ENCODE measurements around the gene PLPP1. TPM values are rescaled to one million over a fixed set of nuclear protein-coding genes. Genes with fewer than 3 reads are reported as not detected.
"Not testable (repeated sequence)": the region's sequence is repeated elsewhere in the genome, so short reads cannot be mapped to it uniquely, and the experiment has no call there.

Gene PLPP1
- total RNA-seq, 1 donor from 2014 or later = 38.9 TPM

DNA sequence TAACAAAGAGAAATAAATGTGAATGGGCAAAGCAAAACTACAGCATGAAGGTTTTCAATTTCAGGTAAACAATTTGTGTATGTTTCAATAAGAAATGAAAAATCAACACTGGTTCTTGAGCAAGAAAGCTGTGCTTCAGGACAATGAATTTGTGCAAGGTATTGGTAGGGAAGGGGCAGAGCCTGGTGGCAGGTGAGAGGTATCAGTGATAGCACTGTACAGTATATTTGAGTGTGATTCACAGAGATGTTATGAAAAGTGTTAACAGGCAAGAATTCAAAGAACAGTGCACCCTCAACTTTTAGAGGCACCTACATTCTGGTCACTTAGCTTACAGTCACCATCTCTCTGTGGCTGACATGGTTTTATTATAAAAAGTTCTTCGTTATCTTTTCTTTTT, 25.7 kb downstream of the PLPP1 start:
- no peak for DNase-seq (ENCODE audit: extremely low spot score, unreplicated experiment)
- Mint-ChIP-seq H3K4me3 (ENCODE audit: unreplicated experiment) (no peak overlapping the region), H3K36me3 (ENCODE audit: unreplicated experiment) (no peaks in the 10 kb centered on the region), H3K27ac (ENCODE audit: unreplicated experiment) (no peak overlapping the region), H3K9me3 (ENCODE audit: unreplicated experiment) (no peaks in the 10 kb centered on the region), H3K4me1 (ENCODE audit: unreplicated experiment) (peaks cover 37% of the 10 kb centered on the region), H3K27me3 (ENCODE audit: unreplicated experiment) (no peaks in the 10 kb centered on the region)
- no peak for TF ChIP-seq CTCF (IDR thresholded peaks at IDR 0.05)

DNA sequence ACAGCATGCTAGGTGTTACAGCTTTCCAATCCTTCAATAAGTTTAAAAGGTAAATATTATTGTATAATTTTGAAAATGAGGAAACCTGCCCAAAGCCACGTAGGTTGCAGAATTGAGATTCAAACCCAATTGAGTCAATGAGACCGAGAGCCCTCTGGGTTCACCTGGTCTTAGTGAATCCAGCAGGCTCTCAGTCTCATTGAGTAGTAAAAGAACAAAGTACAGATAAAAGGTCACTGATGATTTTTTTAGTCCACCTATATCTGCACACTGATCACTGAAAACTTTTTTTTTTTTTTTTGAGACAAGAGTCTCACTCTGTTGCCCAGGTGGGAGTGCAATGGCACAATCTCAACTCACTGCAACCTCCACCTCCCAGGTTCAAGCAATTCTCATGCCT, 27.2 kb downstream of the PLPP1 start:
- Mint-ChIP-seq H3K36me3 (ENCODE audit: unreplicated experiment) (no peaks in the 10 kb centered on the region), H3K27me3 (ENCODE audit: unreplicated experiment) (no peaks in the 10 kb centered on the region), H3K4me3 (ENCODE audit: unreplicated experiment) (no peak overlapping the region), H3K4me1 (ENCODE audit: unreplicated experiment) (peaks cover 37% of the 10 kb centered on the region), H3K9me3 (ENCODE audit: unreplicated experiment) (no peaks in the 10 kb centered on the region), H3K27ac (ENCODE audit: unreplicated experiment) (no peak overlapping the region)
- no peak for TF ChIP-seq CTCF (IDR thresholded peaks at IDR 0.05)
- DNase-seq (ENCODE audit: extremely low spot score, unreplicated experiment) = no peak

DNA sequence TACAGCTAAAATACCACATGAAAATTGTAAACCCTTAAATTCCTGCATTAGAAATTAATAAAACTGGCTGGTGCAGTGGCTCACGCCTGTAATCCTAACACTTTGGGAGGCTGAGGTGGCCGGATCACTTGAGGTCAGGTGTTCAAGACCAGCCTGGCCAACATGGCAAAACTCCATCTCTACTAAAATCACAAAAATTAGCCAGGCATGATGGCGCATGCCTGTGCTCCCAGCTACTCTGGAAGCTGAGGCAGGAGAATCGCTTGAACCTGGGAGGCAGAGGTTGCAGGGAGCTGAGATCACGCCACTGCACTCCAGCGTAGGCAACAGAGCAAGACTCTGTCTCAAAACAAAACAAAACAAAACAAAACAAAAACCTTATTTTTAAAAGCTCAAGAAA, 29.1 kb downstream of the PLPP1 start:
- H3K4me3 Mint-ChIP-seq (ENCODE audit: unreplicated experiment); H3K27ac Mint-ChIP-seq (ENCODE audit: unreplicated experiment); H3K9me3 Mint-ChIP-seq (ENCODE audit: unreplicated experiment); H3K27me3 Mint-ChIP-seq (ENCODE audit: unreplicated experiment); H3K36me3 Mint-ChIP-seq (ENCODE audit: unreplicated experiment); DNase-seq (ENCODE audit: extremely low spot score, unreplicated experiment): not testable (repeated sequence)
- peaks cover 36% of the 10 kb centered on the region for H3K4me1 Mint-ChIP-seq (ENCODE audit: unreplicated experiment)

DNA sequence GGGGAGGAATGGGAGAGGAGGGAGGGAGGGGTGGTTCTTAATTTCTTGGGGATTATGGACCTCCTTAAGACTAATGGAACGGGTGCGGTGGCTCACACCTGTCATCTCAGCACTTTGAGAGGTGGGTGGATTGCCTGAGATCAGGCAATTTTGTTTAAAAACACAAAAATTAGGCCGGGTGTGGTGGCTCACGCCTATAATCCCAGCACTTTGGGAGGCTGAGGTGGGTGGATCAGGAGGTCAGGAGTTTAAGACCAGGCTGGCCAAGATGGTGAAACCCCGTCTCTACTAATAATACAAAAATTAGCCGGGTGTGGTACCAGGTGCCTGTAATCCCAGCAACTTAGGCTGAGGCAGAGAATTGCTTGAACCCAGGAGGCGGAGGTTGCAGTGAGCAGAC, 30.8 kb downstream of the PLPP1 start:
- H3K36me3 Mint-ChIP-seq (ENCODE audit: unreplicated experiment); DNase-seq (ENCODE audit: extremely low spot score, unreplicated experiment); H3K4me3 Mint-ChIP-seq (ENCODE audit: unreplicated experiment); H3K27me3 Mint-ChIP-seq (ENCODE audit: unreplicated experiment); H3K9me3 Mint-ChIP-seq (ENCODE audit: unreplicated experiment); H3K27ac Mint-ChIP-seq (ENCODE audit: unreplicated experiment): not testable (repeated sequence)
- H3K4me1 Mint-ChIP-seq (ENCODE audit: unreplicated experiment) = peaks cover 28% of the 10 kb centered on the region

DNA sequence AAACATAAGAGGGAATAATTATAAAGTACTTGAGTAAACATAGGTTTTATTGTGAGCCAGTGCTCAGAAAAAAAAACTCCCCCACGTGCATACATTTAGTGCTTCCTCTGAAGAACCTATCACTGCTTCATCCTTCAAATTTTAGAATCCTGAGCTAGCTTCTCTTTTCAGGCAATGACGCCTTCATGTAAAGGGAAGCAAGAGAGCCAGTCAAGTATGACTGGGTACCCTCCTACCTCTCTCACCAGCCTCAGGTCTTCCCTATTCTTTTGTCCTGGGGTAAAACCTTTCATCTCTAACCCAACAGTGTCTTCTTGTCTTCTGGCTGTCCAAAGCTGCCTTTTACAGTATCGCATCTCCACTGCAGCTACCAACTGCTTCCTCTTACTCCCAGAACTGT, 32.0 kb downstream of the PLPP1 start:
- TF ChIP-seq CTCF (IDR thresholded peaks at IDR 0.05) = no peak
- no peak for DNase-seq (ENCODE audit: extremely low spot score, unreplicated experiment)
- no peaks in the 10 kb centered on the region for H3K36me3 Mint-ChIP-seq (ENCODE audit: unreplicated experiment)
- H3K4me1 Mint-ChIP-seq (ENCODE audit: unreplicated experiment) = peaks cover 38% of the 10 kb centered on the region
- H3K9me3 Mint-ChIP-seq (ENCODE audit: unreplicated experiment) = no peaks in the 10 kb centered on the region
- no peak overlapping the region for H3K27ac Mint-ChIP-seq (ENCODE audit: unreplicated experiment)
- H3K27me3 Mint-ChIP-seq (ENCODE audit: unreplicated experiment) = no peaks in the 10 kb centered on the region
- H3K4me3 Mint-ChIP-seq (ENCODE audit: unreplicated experiment) = no peak overlapping the region

GRCh38 chr5:55498457-55498856, 36.3 kb downstream of the PLPP1 start:
- Mint-ChIP-seq H3K27me3 (ENCODE audit: unreplicated experiment) (no peaks in the 10 kb centered on the region), H3K4me1 (ENCODE audit: unreplicated experiment) (peaks cover 25% of the 10 kb centered on the region), H3K36me3 (ENCODE audit: unreplicated experiment) (no peaks in the 10 kb centered on the region), H3K27ac (ENCODE audit: unreplicated experiment) (no peak overlapping the region), H3K4me3 (ENCODE audit: unreplicated experiment) (no peak overlapping the region), H3K9me3 (ENCODE audit: unreplicated experiment) (no peaks in the 10 kb centered on the region)
- TF ChIP-seq CTCF (IDR thresholded peaks at IDR 0.05) = no peak
- no peak for DNase-seq (ENCODE audit: extremely low spot score, unreplicated experiment)

All from osteocyte (in vitro differentiated cells).